ENCODE measurements around the gene CLCN1. TPM values are rescaled to one million over a fixed set of nuclear protein-coding genes. Genes with fewer than 3 reads are reported as not detected.

CLCN1 gene
- total and polyA plus RNA-seq, 10 of the 15 experiments (the other 5 are each of a cell fraction or from before 2014, with no cell fraction given) = 0.30 TPM; not detected in 9

DNA sequence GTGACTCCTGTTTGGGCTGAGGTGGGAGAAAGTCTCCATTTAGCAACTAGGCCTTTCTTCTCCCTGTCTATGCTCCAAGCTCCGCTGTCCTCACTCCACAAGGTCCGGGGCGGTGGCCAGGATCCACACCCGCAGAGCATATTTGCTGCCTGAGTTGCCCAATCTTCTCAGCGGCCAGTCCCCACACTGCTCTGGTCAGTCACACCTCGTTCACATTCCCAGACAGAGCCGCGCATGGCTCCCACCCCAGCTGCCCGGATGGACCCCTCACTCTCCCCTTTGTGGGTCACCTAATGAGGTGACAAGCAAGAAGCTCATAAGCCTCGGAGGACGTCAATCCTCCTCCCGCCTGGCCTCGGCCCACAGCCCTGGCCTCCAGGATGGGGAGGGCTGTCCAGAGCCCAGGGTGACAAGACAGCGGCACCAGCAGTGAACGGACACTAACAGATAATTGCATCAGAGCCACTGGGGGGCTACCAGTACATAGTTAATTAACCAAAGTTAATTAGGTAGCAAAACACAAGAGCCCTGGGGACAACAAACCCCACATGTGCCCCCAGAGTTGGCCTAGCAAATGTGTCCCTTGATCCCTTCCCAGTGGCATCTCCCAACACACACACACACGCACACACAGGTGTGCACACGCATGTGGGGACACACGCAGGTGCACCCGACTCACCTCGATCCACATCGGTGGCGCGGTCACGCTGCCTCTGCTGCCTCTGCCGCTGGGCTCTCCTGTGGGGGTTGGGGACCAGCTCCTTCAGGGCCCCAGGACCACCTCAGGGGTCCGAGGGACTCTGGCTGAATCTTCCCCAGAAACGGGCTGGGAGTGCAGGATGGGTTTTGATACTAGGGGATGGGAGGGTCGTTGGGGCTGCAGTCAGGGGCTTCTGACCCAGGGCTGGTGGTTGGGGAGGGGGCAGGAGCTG, 81.0 kb downstream of the CLCN1 start:
- H3K4me1 ChIP-seq (ENCODE audit: control insufficient read depth, insufficient read depth, low read length) = no peaks in the 10 kb centered on the region
- no peak overlapping the region for H3K4me3 ChIP-seq
- RAD21 ChIA-PET (ENCODE audit: unreplicated experiment) = no interaction called here
- H3K4me2 ChIP-seq (ENCODE audit: control insufficient read depth, insufficient read depth) = no peak overlapping the region
- H4K20me1 ChIP-seq (ENCODE audit: control insufficient read depth, insufficient read depth) = no peaks in the 10 kb centered on the region
- SMC1A ChIA-PET (ENCODE audit: uncharacterized antibody, unreplicated experiment) = interaction anchor here (1.2 to 1.5 kb wide), 2 partner anchors 12 to 13 kb away, joined by 3 read pairs; no protein-coding TSS in a partner anchor
- H3K27me3 ChIP-seq (replicated peaks in 1 of 2; ENCODE audit: control insufficient read depth in 2 of 2, insufficient read depth in 2 of 2, low read length in 1 of 2) = no peaks in the 10 kb centered on the region
- no peak for DNase-seq (ENCODE audit: low read depth, low spot score)
- TF ChIP-seq CBFB (IDR thresholded peaks at IDR 0.05; ENCODE audit: low read depth) (no peak), CREM (IDR thresholded peaks at IDR 0.05; ENCODE audit: low read depth) (no peak)
- TF ChIP-seq, protein P1, sequence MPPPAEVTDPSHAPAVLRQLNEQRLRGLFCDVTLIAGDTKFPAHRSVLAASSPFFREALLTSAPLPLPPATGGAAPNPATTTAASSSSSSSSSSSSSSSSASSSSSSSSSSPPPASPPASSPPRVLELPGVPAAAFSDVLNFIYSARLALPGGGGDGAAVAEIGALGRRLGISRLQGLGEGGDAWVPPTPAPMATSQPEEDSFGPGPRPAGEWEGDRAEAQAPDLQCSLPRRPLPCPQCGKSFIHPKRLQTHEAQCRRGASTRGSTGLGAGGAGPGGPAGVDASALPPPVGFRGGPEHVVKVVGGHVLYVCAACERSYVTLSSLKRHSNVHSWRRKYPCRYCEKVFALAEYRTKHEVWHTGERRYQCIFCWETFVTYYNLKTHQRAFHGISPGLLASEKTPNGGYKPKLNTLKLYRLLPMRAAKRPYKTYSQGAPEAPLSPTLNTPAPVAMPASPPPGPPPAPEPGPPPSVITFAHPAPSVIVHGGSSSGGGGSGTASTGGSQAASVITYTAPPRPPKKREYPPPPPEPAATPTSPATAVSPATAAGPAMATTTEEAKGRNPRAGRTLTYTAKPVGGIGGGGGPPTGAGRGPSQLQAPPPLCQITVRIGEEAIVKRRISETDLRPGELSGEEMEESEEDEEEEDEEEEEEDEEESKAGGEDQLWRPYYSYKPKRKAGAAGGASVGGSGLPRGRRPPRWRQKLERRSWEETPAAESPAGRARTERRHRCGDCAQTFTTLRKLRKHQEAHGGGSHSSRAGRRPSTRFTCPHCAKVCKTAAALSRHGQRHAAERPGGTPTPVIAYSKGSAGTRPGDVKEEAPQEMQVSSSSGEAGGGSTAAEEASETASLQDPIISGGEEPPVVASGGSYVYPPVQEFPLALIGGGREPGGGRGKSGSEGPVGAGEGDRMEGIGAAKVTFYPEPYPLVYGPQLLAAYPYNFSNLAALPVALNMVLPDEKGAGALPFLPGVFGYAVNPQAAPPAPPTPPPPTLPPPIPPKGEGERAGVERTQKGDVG (CRISPR knock-in tag; IDR thresholded peaks at IDR 0.05) = no peak
- BruUV-seq (replicated peaks) = no TSS peak
- no peak overlapping the region for H2AFZ ChIP-seq (ENCODE audit: control insufficient read depth, low read depth, low read length)
- intact Hi-C loops (cut with micrococcal nuclease; ENCODE audit: unreplicated experiment) = no loop called here
- H3K9me3 ChIP-seq (replicated peaks; ENCODE audit: control insufficient read depth, insufficient read depth, low read length) = no peaks in the 10 kb centered on the region
- CTCF ChIA-PET = interaction anchor here (0.6 to 1.5 kb wide), 2 partner anchors 17 to 136 kb away, joined by 3 read pairs; no protein-coding TSS in a partner anchor
- H3K36me3 ChIP-seq (ENCODE audit: control insufficient read depth in 2 of 2, insufficient read depth in 2 of 2, low read length in 1 of 2) = no peaks in the 10 kb centered on the region; a peak in 1 of 4 replicates
- no peak for FAIRE-seq
- H3K27ac ChIP-seq (ENCODE audit: control insufficient read depth, insufficient read depth) = no peak overlapping the region
- no peaks in the 10 kb centered on the region for H3K79me2 ChIP-seq (ENCODE audit: control insufficient read depth, insufficient read depth, low read length)
- H3K9ac ChIP-seq (ENCODE audit: control insufficient read depth, insufficient read depth, low read length) = no peak overlapping the region
- WGBS (ENCODE audit: insufficient coverage, insufficient replicate concordance, low lambda C conversion rate, missing lambda C conversion rate) = 52% methylated on average over 28 of the region's 28 CpGs
- no peak for ATAC-seq
- POLR2A ChIA-PET = no interaction called here
- in situ Hi-C loops (cut with MboI) = no loop called here
